Keratinocyte (primary cell): ENCODE measurements around the gene RAD54L2.

Experiments used
- EZH2 ChIP-seq: IDR thresholded peaks from one replicate; pipeline ENCODE4 v1.6.1; 2012; ENCODE audit warnings: inconsistent platforms, mild to moderate bottlenecking, low read length, moderate library complexity
- TF ChIP-seq, protein P1 (sequence below), 3 experiments: IDR thresholded peaks in 1 of 3; conservative IDR thresholded peaks in 1 of 3; optimal IDR thresholded peaks in 1 of 3; 2 replicates in 2 of 3; 3 replicates in 1 of 3; pipeline versions ENCODE3 to v1.5.1; 2011; ENCODE audit warnings: low read length in 3 of 3, mild to moderate bottlenecking in 3 of 3, moderate library complexity in 2 of 3, control low read depth in 1 of 3, inconsistent platforms in 1 of 3; ENCODE audit not compliant: insufficient read depth in 2 of 3; ENCODE audit errors: extremely low read depth in 1 of 3

DNA sequence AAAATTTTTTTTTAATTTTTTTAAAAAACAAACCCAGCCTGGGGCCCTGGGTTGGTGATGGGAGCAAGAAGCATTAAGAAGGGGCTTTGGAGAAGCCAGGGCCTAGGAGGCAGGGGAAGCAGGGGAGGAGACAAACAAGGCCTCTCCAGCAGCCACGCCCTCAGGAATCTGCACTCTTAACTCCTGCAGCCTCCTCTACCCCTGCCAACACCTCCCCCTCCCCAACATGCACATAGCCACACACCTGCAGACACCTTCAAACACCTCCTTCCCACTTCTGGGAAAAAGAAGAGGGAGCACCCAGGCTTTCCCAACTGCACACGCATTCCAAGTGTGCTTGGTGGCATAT is 36.0 kb upstream of the RAD54L2 start:
- TF ChIP-seq, protein P1, sequence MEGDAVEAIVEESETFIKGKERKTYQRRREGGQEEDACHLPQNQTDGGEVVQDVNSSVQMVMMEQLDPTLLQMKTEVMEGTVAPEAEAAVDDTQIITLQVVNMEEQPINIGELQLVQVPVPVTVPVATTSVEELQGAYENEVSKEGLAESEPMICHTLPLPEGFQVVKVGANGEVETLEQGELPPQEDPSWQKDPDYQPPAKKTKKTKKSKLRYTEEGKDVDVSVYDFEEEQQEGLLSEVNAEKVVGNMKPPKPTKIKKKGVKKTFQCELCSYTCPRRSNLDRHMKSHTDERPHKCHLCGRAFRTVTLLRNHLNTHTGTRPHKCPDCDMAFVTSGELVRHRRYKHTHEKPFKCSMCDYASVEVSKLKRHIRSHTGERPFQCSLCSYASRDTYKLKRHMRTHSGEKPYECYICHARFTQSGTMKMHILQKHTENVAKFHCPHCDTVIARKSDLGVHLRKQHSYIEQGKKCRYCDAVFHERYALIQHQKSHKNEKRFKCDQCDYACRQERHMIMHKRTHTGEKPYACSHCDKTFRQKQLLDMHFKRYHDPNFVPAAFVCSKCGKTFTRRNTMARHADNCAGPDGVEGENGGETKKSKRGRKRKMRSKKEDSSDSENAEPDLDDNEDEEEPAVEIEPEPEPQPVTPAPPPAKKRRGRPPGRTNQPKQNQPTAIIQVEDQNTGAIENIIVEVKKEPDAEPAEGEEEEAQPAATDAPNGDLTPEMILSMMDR (optimal IDR thresholded peaks at IDR 0.05 in 1 of 3, IDR thresholded peaks at IDR 0.05 in 1 of 3, conservative IDR thresholded peaks at IDR 0.05 in 1 of 3; ENCODE audit: extremely low read depth in 1 of 3, insufficient read depth in 2 of 3, low read length in 3 of 3) = no peak
- no peak for TF ChIP-seq EZH2
